ENCODE results near the gene NAXE.

GRCh38 chr1:156612666-156613065 lies 21.1 kb downstream of the NAXE start:
- no peak for TF ChIP-seq CTCF (IDR thresholded peaks at IDR 0.05; ENCODE audit: low read length)
- no peak for TF ChIP-seq EZH2 (IDR thresholded peaks at IDR 0.05; ENCODE audit: borderline replicate concordance, low read length)
